ENCODE measurements around the gene NKIRAS2. TPM values are rescaled to one million over a fixed set of nuclear protein-coding genes. Genes with fewer than 3 reads are reported as not detected.

Gene NKIRAS2
- total and polyA plus RNA-seq, 2 of the 13 experiments (the other 11 are each of a cell fraction or from before 2014, with no cell fraction given), result 27.9 to 42.0 TPM

GRCh38 chr17:42028791-42029127 is 8.9 kb downstream of the NKIRAS2 start (continued):
- TF ChIP-seq TRIM22 (IDR thresholded peaks at IDR 0.05) (no peak), ZNF350 (CRISPR knock-in tag; IDR thresholded peaks at IDR 0.05; ENCODE audit: borderline replicate concordance, low read depth) (no peak; the same call in 1 of the 2 replicates), MTERF4 (CRISPR knock-in tag; IDR thresholded peaks at IDR 0.05) (no peak), ZNF576 (CRISPR knock-in tag; IDR thresholded peaks at IDR 0.05) (no peak), ZFP90 (CRISPR knock-in tag; IDR thresholded peaks at IDR 0.05; ENCODE audit: borderline replicate concordance) (no peak), ZC3H13 (CRISPR knock-in tag; IDR thresholded peaks at IDR 0.05) (no peak), MYNN (CRISPR knock-in tag; IDR thresholded peaks at IDR 0.05; ENCODE audit: low read depth) (peak; percentile 19; the same call in 1 of the 2 replicates), SNAPC5 (CRISPR knock-in tag; IDR thresholded peaks at IDR 0.05; ENCODE audit: borderline replicate concordance) (no peak), EP300 (IDR thresholded peaks at IDR 0.05; ENCODE audit: low read depth in 2 of 2, low read length in 2 of 2) (no peak), EP300 (CRISPR knock-in tag; IDR thresholded peaks at IDR 0.05; ENCODE audit: borderline replicate concordance) (peak; percentile 5; the same call in 1 of the 2 replicates), ZNF567 (CRISPR knock-in tag; IDR thresholded peaks at IDR 0.05; ENCODE audit: borderline replicate concordance) (no peak), RERE (CRISPR knock-in tag; IDR thresholded peaks at IDR 0.05; ENCODE audit: low read depth) (no peak), ZBTB43 (CRISPR knock-in tag; conservative IDR thresholded peaks at IDR 0.05) (no peak)

All from HepG2 (cell line).